GM21717 (cell line): Measurements from ENCODE around the gene SIRT6.
"Not testable (repeated sequence)": the region's sequence is repeated elsewhere in the genome, so short reads cannot be mapped to it uniquely, and the experiment has no call there.

ENCODE experiments used
- ATAC-seq: cut with Tn5 transposase; IDR thresholded peaks from one replicate; pipeline ENCODE4 v1.9.1; 2021; ENCODE audit warnings: mild to moderate bottlenecking, moderate library complexity; ENCODE audit not compliant: unreplicated experiment

SIRT6 gene

GRCh38 chr19:4138445-4138844, 43.9 kb downstream of the SIRT6 start:
- ATAC-seq = no peak

GRCh38 chr19:4136680-4137088, 45.7 kb downstream of the SIRT6 start:
- ATAC-seq = no peak

- ATAC-seq = not testable (repeated sequence)
Observed at GRCh38 chr19:4135386-4135785, 47.0 kb downstream of the SIRT6 start.

GRCh38 chr19:4134351-4134750, 48.0 kb downstream of the SIRT6 start:
- no peak for ATAC-seq

- no peak for ATAC-seq
Observed at GRCh38 chr19:4130744-4131438, 51.5 kb downstream of the SIRT6 start.

GRCh38 chr19:4129050-4129449, 53.3 kb downstream of the SIRT6 start:
- not testable (repeated sequence) for ATAC-seq

GRCh38 chr19:4127322-4127721, 55.0 kb downstream of the SIRT6 start:
- ATAC-seq = not testable (repeated sequence)

GRCh38 chr19:4124638-4125037, 57.7 kb downstream of the SIRT6 start:
- ATAC-seq = no peak
